IMR-90 (cell line): ENCODE measurements around the gene SLX9. TPM values are rescaled to one million over a fixed set of nuclear protein-coding genes. Genes with fewer than 3 reads are reported as not detected.

Source experiments
- ATAC-seq: fragments of 200-7000 bp; cut with Tn5 transposase; 2 replicates; pipeline ENCODE4 v1.9.1; 2020; ENCODE audit warnings: low read depth, mild to moderate bottlenecking, moderate library complexity
- Bru-seq: library from RNA; stranded (reverse); fragments of 400-500 nt; gene quantifications from one replicate; lab custom pipeline; 2021; lab: Mats Ljungman, UMichigan
- BruChase-seq, 2 experiments: library from RNA; stranded (reverse); fragments of 400-500 nt; gene quantifications; one replicate each; lab custom pipeline; 2021; lab: Mats Ljungman, UMichigan
- BruUV-seq: library from RNA; stranded (reverse); fragments of 400-500 nt; replicated peaks from 2 replicates; lab custom pipeline; 2021; lab: Mats Ljungman, UMichigan
- CTCF ChIA-PET: fragments of 300-600 bp; formaldehyde crosslinking; extraction: SDS; loops from one replicate; lab custom pipeline; 2021; ENCODE audit warnings: antibody characterized with exemption; lab: Yijun Ruan, JAX
- POLR2A ChIA-PET: fragments of 300-600 bp; sonication (Branson Sonifier 250); formaldehyde crosslinking; loops from one replicate; lab custom pipeline; 2022; ENCODE audit warnings: antibody characterized with exemption; ENCODE audit not compliant: unreplicated experiment; lab: Charles Lee
- DNase-seq: peaks from one replicate; pipeline ENCODE4 v3.0.0; 2013
- H2AFZ ChIP-seq: replicated peaks from 2 replicates; pipeline ENCODE3; 2013; ENCODE audit warnings: low read length, mild to moderate bottlenecking; ENCODE audit not compliant: poor library complexity
- H2AK5ac ChIP-seq: 2 replicates; pipeline ENCODE4 v1.6.1; 2013; ENCODE audit warnings: low read depth, low read length, inconsistent platforms
- H2AK9ac ChIP-seq: replicated peaks from 2 replicates; pipeline ENCODE3; 2013; ENCODE audit warnings: mild to moderate bottlenecking, low read depth, low read length, moderate library complexity; ENCODE audit not compliant: poor library complexity
- H2BK120ac ChIP-seq: 2 replicates; pipeline ENCODE4 v1.6.1; 2013; ENCODE audit warnings: low read depth, low read length, inconsistent platforms
- H2BK15ac ChIP-seq: 3 replicates; pipeline ENCODE4 v1.6.1; 2013; ENCODE audit warnings: low read depth, low read length, inconsistent platforms
- H2BK20ac ChIP-seq: 2 replicates; pipeline ENCODE4 v1.6.1; 2013; ENCODE audit warnings: low read depth, mild to moderate bottlenecking, inconsistent platforms, low read length, moderate library complexity
- H2BK5ac ChIP-seq: 2 replicates; pipeline ENCODE4 v1.6.1; 2013; ENCODE audit warnings: mild to moderate bottlenecking, low read depth, low read length, inconsistent platforms; ENCODE audit not compliant: poor library complexity, severe bottlenecking
- H3K14ac ChIP-seq: replicated peaks from 2 replicates; pipeline ENCODE4 v1.6.1; 2013; ENCODE audit warnings: low read depth, low read length, inconsistent platforms
- H3K18ac ChIP-seq: 2 replicates; pipeline ENCODE4 v1.6.1; 2013; ENCODE audit warnings: low read depth, low read length, control low read depth
- H3K23ac ChIP-seq: 2 replicates; pipeline ENCODE4 v1.6.1; 2013; ENCODE audit warnings: low read depth, low read length, inconsistent platforms
- H3K27ac ChIP-seq: 2 replicates; pipeline ENCODE4 v1.5.1; 2013; ENCODE audit warnings: mild to moderate bottlenecking, control low read depth, low read length; ENCODE audit not compliant: insufficient read depth
- H3K27me3 ChIP-seq: 2 replicates; pipeline ENCODE4 v1.6.1; 2013; ENCODE audit warnings: low read length; ENCODE audit not compliant: control insufficient read depth, insufficient read depth
- H3K36me3 ChIP-seq: 2 replicates; pipeline ENCODE4 v1.6.1; 2013; ENCODE audit warnings: low read length, mixed read lengths; ENCODE audit not compliant: control insufficient read depth, insufficient read depth
- H3K4ac ChIP-seq: 2 replicates; pipeline ENCODE4 v1.6.1; 2013; ENCODE audit warnings: low read depth, low read length, inconsistent platforms
- H3K4me1 ChIP-seq: 2 replicates; pipeline ENCODE4 v1.6.1; 2013; ENCODE audit warnings: low read length, mixed read lengths; ENCODE audit not compliant: control insufficient read depth, insufficient read depth
- H3K4me2 ChIP-seq: 2 replicates; pipeline ENCODE4 v1.6.1; 2013; ENCODE audit warnings: low read depth, mild to moderate bottlenecking, control low read depth, low read length, moderate library complexity
- H3K4me3 ChIP-seq: 2 replicates; pipeline ENCODE4 v1.5.1; 2013; ENCODE audit warnings: low read depth, mild to moderate bottlenecking, control low read depth, low read length, moderate library complexity; ENCODE audit not compliant: insufficient read depth
- H3K56ac ChIP-seq: 2 replicates; pipeline ENCODE4 v1.6.1; 2013; ENCODE audit warnings: low read length, inconsistent platforms; ENCODE audit not compliant: insufficient read depth; ENCODE audit errors: extremely low read depth
- H3K79me1 ChIP-seq, 2 experiments: 2 replicates each; pipeline ENCODE4 v1.6.1; 2013; ENCODE audit warnings: low read length in 2 of 2, inconsistent platforms in 1 of 2, low read depth in 1 of 2
- H3K9ac ChIP-seq: 2 replicates; pipeline ENCODE4 v1.6.1; 2013; ENCODE audit warnings: low read depth, low read length, control low read depth
- H3K9me1 ChIP-seq: 2 replicates; pipeline ENCODE4 v1.6.1; 2013; ENCODE audit warnings: low read length, inconsistent platforms; ENCODE audit not compliant: insufficient read depth
- H3K9me3 ChIP-seq: 2 replicates; pipeline ENCODE4 v1.6.1; 2013; ENCODE audit warnings: low read length; ENCODE audit not compliant: control insufficient read depth, insufficient read depth
- H4K20me1 ChIP-seq: 2 replicates; pipeline ENCODE4 v1.6.1; 2013; ENCODE audit warnings: low read length, inconsistent platforms; ENCODE audit not compliant: insufficient read depth
- H4K5ac ChIP-seq: 2 replicates; pipeline ENCODE4 v1.6.1; 2013; ENCODE audit warnings: mild to moderate bottlenecking, low read depth, low read length, control low read depth
- H4K8ac ChIP-seq, 2 experiments: 2 replicates each; pipeline ENCODE4 v1.6.1; 2013; ENCODE audit warnings: low read depth in 2 of 2, low read length in 2 of 2, control low read depth in 1 of 2, inconsistent platforms in 1 of 2
- H4K91ac ChIP-seq: 2 replicates; pipeline ENCODE4 v1.6.1; 2013; ENCODE audit warnings: low read depth, low read length, inconsistent platforms; ENCODE audit not compliant: insufficient read depth
- BHLHE40 ChIP-seq: fragments of 150-350 bp; IDR thresholded peaks from 2 replicates; pipeline ENCODE4 v1.6.1; 2016; ENCODE audit warnings: mild to moderate bottlenecking, low read depth, low read length
- CEBPB ChIP-seq: IDR thresholded peaks from 2 replicates; pipeline ENCODE4 v1.6.1; 2012; ENCODE audit warnings: low read depth, low read length, improper control_type of control experiment
- FOS ChIP-seq: fragments of 150-350 bp; IDR thresholded peaks from 2 replicates; pipeline ENCODE4 v1.6.1; 2016; ENCODE audit warnings: low read depth, low read length
- MAFK ChIP-seq: IDR thresholded peaks from 2 replicates; pipeline ENCODE4 v1.6.1; 2012; ENCODE audit warnings: low read depth, low read length, improper control_type of control experiment
- MAZ ChIP-seq: IDR thresholded peaks from 2 replicates; pipeline ENCODE4 v1.6.1; 2012; ENCODE audit warnings: low read depth, mild to moderate bottlenecking, low read length, improper control_type of control experiment, moderate library complexity, borderline replicate concordance
- MXI1 ChIP-seq: IDR thresholded peaks from 2 replicates; pipeline ENCODE4 v1.6.1; 2012; ENCODE audit warnings: low read depth, mild to moderate bottlenecking, low read length, moderate library complexity, borderline replicate concordance
- NFE2L2 ChIP-seq: fragments of 150-350 bp; IDR thresholded peaks from 2 replicates; pipeline ENCODE4 v1.6.1; 2016; ENCODE audit warnings: low read depth, mild to moderate bottlenecking, low read length
- POLR2A ChIP-seq: IDR thresholded peaks from 2 replicates; pipeline ENCODE4 v1.6.1; 2012; ENCODE audit warnings: mild to moderate bottlenecking, low read depth, low read length
- RAD21 ChIP-seq: IDR thresholded peaks from 2 replicates; pipeline ENCODE4 v1.6.1; 2012; ENCODE audit warnings: low read length, improper control_type of control experiment
- RCOR1 ChIP-seq: IDR thresholded peaks from 2 replicates; pipeline ENCODE4 v1.6.1; 2012; ENCODE audit warnings: mild to moderate bottlenecking, low read length, improper control_type of control experiment; ENCODE audit not compliant: insufficient replicate concordance
- WGBS, 2 experiments: methylation state at CpG; one replicate each; pipeline versions ENCODE4 v1.1.5 to v1.1.7; 2013; ENCODE audit warnings: missing lambda C conversion rate in 2 of 2; ENCODE audit not compliant: insufficient read length in 1 of 2; ENCODE audit errors: extremely low coverage in 2 of 2; 5-methylcytosine and 5-hydroxymethylcytosine counted together
- dilution Hi-C: fragments of 300-500 bp; cut with HindIII; formaldehyde crosslinking; loops from one replicate; pipeline ENCODE4 v1.14.3; 2018; ENCODE audit warnings: low sequenced_read_pairs; ENCODE audit not compliant: unreplicated experiment
- in situ Hi-C: fragments of 300-500 bp; cut with MboI; formaldehyde crosslinking; loops from 3 replicates; pipeline ENCODE4 v1.14.3; 2019; ENCODE audit warnings: low sequenced_read_pairs, inconsistent platforms, mixed read lengths
- intact Hi-C: fragments of 100-400 bp; cut with micrococcal nuclease; formaldehyde crosslinking; loops from 2 replicates; pipeline ENCODE4 v1.10.0; 2022
- long read RNA-seq: library from polyadenylated mRNA; unstranded; transcript quantifications from one replicate; pipeline ENCODE4 v2.0.0, GENCODE V29; 2021; ENCODE audit not compliant: unreplicated experiment
- polyA plus RNA-seq, 3 experiments: library from polyadenylated mRNA; depleted of rRNA; stranded (reverse); fragments of >200 nt; gene quantifications; 2 replicates each; pipeline ENCODE4 v1.2.3, GENCODE V29; 2012; ENCODE audit warnings: low replicate concordance in 1 of 3
- total RNA-seq: library from RNA; depleted of rRNA; stranded (reverse); fragments of >200 nt; gene quantifications from 2 replicates; pipeline ENCODE4 v1.2.3, GENCODE V29; 2012; rRNA removed
- TF ChIP-seq, protein P1 (sequence below): conservative IDR thresholded peaks from 2 replicates; pipeline ENCODE4 v1.5.1; 2012; ENCODE audit warnings: mild to moderate bottlenecking, low read depth, low read length, improper control_type of control experiment
- TF ChIP-seq, protein P2 (sequence below): fragments of 150-350 bp; IDR thresholded peaks from 2 replicates; pipeline ENCODE4 v1.6.1; 2017; ENCODE audit warnings: mild to moderate bottlenecking, antibody characterized with exemption, low read length, low read depth

Gene SLX9, protein sequence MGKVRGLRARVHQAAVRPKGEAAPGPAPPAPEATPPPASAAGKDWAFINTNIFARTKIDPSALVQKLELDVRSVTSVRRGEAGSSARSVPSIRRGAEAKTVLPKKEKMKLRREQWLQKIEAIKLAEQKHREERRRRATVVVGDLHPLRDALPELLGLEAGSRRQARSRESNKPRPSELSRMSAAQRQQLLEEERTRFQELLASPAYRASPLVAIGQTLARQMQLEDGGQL
- total RNA-seq (10.4 and 17.5 TPM in 2 replicates), polyA plus RNA-seq (2012; rRNA removed) (21.7 and 27.4 TPM in 2 replicates), Bru-seq, nascent RNA (percentile 60 among the genes with signal in this experiment), BruChase-seq, experiment 1, labeled RNA remaining after a 6-hour chase (percentile 61 among the genes with signal in this experiment), BruChase-seq, experiment 2, labeled RNA remaining after a 2-hour chase (percentile 62 among the genes with signal in this experiment)
- polyA plus RNA-seq (2012; cell fraction: cytosol; rRNA removed) = 29.5 and 45.6 TPM in 2 replicates
- 26.6 and 28.5 TPM in 2 replicates for polyA plus RNA-seq (2012; cell fraction: nucleus; rRNA removed; ENCODE audit: low replicate concordance)
- long read RNA-seq, partial matches to known transcripts = 4 of 10 reads
- long read RNA-seq, other reads (novel, unspliced or antisense) = 2 of 10 reads

DNA sequence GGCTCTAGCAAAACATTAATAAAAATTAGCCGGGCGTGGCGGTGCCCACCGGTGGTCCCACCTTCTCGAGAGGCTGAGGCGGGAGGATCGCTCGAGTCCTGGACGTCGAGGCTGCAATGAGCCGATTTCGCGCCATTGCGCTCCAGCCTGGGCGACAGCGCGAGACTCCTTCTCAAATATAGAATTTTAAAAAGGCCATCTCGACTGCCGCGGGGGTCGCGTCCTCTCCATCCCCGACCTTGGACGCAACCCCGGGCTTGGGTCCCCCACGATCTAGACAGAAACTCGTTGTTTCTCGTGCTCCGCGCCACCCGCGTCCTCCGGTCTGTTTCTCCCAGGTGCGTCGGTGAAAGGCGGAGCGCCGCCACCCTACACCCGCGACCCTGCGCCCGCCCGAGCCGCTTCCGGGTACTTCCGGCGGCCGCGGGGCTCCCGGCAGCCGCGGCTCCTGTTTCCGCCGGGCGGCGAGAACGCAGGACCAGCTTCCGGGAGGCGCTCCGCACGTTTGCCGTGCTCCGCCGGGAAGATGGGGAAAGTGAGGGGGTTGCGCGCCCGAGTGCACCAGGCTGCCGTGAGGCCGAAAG lies at the start of gene SLX9:
Gene SLX9, plus strand, starts transcription at position 498 of the 584 bp plus-strand sequence. Its CDS starts 29 bp downstream, at position 527.
- 1% methylated on average over 19 of the region's 69 CpGs; no CpG with 5 or more reads in 1 of the 2 experiments for WGBS, 2 experiments
- peaks cover 29% of the 10 kb centered on the region for H4K20me1 ChIP-seq
- peak within 1 kb of the TSS; percentile 87 for H3K18ac ChIP-seq
- H2BK5ac ChIP-seq = peak within 1 kb of the TSS; percentile 70
- peak within 1 kb of the TSS; percentile 94 for H3K23ac ChIP-seq
- ChIA-PET CTCF (interaction anchor here (1.5 kb wide), 1 partner anchor 189 kb away, joined by 6 read pairs; no protein-coding TSS in a partner anchor), POLR2A (no interaction called here)
- peak within 1 kb of the TSS; percentile 100 for H2AFZ ChIP-seq
- no peaks in the 10 kb centered on the region; the same call in 1 of the 2 replicates for H3K9me3 ChIP-seq
- peak within 1 kb of the TSS; percentile 89 to 100 for H4K8ac ChIP-seq
- H2AK9ac ChIP-seq = peak within 1 kb of the TSS; percentile 95
- H3K36me3 ChIP-seq = peaks cover 12% of the 10 kb centered on the region
- H3K14ac ChIP-seq = peak within 1 kb of the TSS; percentile 99
- peak within 1 kb of the TSS; percentile 97 for H3K4ac ChIP-seq
- intact Hi-C loops (loop anchor here (5.0 kb wide), 1 partner anchor 338 kb away; no protein-coding TSS in a partner anchor), in situ Hi-C loops (loop anchor here (5.0 to 25.0 kb wide), 2 partner anchors 142 to 427 kb away; no protein-coding TSS in a partner anchor), dilution Hi-C loops (no loop called here)
- H2BK120ac ChIP-seq = peak within 1 kb of the TSS; percentile 61; the same call in 1 of the 2 replicates
- H3K79me1 ChIP-seq = peaks cover 31 to 56% of the 10 kb centered on the region in 2 experiments
- ATAC-seq = peak; percentile 97
- peak within 1 kb of the TSS; percentile 27; the same call in 1 of the 2 replicates for H3K56ac ChIP-seq
- peaks cover 9% of the 10 kb centered on the region for H3K9me1 ChIP-seq
- H4K91ac ChIP-seq = peak within 1 kb of the TSS; percentile 94
- peak within 1 kb of the TSS; percentile 89 for H3K27ac ChIP-seq
- peak; percentile 73 for DNase-seq
- H3K4me2 ChIP-seq = peak within 1 kb of the TSS; percentile 100
- peak within 1 kb of the TSS; percentile 98 for H4K5ac ChIP-seq
- no TSS peak for BruUV-seq
- H2BK15ac ChIP-seq = no peak within 1 kb of the TSS
- no peak within 1 kb of the TSS for H2BK20ac ChIP-seq
- peak within 1 kb of the TSS; percentile 98 for H3K4me3 ChIP-seq
- H3K27me3 ChIP-seq = peaks cover 4% of the 10 kb centered on the region; the same call in 1 of the 2 replicates
- H3K4me1 ChIP-seq = peaks cover 7% of the 10 kb centered on the region; the same call in 1 of the 2 replicates
- H2AK5ac ChIP-seq = peak within 1 kb of the TSS; percentile 83
- peak within 1 kb of the TSS; percentile 99 for H3K9ac ChIP-seq
- TF ChIP-seq MAFK (no peak), MXI1 (peak; percentile 63; the same call in 1 of the 2 replicates), NFE2L2 (no peak), BHLHE40 (peak; percentile 84), MAZ (peak; percentile 86), FOS (no peak), RCOR1 (no peak), RAD21 (no peak), POLR2A (no peak), CEBPB (no peak)
- TF ChIP-seq, protein P1, sequence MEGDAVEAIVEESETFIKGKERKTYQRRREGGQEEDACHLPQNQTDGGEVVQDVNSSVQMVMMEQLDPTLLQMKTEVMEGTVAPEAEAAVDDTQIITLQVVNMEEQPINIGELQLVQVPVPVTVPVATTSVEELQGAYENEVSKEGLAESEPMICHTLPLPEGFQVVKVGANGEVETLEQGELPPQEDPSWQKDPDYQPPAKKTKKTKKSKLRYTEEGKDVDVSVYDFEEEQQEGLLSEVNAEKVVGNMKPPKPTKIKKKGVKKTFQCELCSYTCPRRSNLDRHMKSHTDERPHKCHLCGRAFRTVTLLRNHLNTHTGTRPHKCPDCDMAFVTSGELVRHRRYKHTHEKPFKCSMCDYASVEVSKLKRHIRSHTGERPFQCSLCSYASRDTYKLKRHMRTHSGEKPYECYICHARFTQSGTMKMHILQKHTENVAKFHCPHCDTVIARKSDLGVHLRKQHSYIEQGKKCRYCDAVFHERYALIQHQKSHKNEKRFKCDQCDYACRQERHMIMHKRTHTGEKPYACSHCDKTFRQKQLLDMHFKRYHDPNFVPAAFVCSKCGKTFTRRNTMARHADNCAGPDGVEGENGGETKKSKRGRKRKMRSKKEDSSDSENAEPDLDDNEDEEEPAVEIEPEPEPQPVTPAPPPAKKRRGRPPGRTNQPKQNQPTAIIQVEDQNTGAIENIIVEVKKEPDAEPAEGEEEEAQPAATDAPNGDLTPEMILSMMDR = no peak
- TF ChIP-seq, protein P2, sequence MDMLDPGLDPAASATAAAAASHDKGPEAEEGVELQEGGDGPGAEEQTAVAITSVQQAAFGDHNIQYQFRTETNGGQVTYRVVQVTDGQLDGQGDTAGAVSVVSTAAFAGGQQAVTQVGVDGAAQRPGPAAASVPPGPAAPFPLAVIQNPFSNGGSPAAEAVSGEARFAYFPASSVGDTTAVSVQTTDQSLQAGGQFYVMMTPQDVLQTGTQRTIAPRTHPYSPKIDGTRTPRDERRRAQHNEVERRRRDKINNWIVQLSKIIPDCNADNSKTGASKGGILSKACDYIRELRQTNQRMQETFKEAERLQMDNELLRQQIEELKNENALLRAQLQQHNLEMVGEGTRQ = no peak
